GM12801 (cell line): ENCODE measurements around the gene NELFE.

Experiments used
- CTCF ChIP-seq: IDR thresholded peaks from one replicate; pipeline ENCODE4 v1.5.1; 2011; ENCODE audit warnings: control low read depth; ENCODE audit not compliant: insufficient read length; ENCODE audit errors: extremely low read depth

The NELFE gene

DNA sequence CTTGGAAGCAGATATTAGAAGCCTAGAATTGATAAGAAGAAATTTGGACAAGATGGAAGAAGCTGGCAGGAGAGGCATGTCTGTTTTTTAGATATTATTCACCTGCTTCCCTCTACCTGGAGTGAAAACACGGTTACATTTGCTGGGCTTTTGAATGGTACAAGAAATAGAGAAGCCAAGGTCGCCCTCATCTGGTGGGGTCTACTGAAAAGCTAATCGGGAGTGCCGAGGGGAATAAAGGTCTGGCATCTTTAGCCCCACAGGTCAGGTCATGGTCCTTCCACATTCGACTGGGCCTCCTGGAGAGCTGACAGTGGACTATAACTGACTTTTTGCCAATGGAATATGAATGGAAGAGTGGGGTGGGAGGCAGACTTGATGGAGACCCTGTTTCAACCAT, 35.8 kb downstream of the NELFE start:
- no peak for TF ChIP-seq CTCF

GRCh38 chr6:31920811-31921210, 38.0 kb downstream of the NELFE start:
- no peak for TF ChIP-seq CTCF

DNA sequence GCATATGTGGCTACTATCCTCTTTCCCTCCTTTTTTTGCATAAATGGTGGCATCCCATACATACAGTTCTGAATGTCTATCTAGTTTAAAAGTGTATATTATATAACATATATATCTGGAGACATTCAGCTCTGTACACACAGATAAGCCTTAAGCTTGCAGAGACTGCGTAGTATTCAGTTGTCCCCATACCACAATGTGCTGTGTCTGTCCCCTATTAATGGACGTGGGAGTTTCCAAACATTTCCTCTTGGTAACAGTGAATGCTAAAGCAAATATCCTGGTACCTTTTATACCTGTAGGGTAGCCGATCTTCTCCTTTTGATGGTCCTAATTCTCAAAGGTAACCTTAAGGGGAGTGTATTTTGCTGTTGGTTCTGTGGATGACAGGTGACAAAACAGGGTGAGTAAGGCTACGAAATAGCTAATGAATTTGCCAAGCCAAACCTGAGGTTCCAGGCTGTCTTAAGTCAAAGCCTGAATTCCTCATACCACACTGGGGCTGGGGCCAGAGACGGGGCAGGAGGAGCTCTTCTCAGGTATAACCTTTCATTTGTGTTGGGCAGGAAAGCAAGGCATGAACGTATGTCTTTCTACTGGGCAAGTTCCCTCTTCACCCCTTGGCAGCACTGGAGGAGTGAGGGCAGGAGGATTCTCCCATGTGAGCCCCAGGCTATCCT, 39.0 kb downstream of the NELFE start:
- no peak for TF ChIP-seq CTCF

GRCh38 chr6:31918069-31918720, 40.6 kb downstream of the NELFE start:
- TF ChIP-seq CTCF, result no peak

DNA sequence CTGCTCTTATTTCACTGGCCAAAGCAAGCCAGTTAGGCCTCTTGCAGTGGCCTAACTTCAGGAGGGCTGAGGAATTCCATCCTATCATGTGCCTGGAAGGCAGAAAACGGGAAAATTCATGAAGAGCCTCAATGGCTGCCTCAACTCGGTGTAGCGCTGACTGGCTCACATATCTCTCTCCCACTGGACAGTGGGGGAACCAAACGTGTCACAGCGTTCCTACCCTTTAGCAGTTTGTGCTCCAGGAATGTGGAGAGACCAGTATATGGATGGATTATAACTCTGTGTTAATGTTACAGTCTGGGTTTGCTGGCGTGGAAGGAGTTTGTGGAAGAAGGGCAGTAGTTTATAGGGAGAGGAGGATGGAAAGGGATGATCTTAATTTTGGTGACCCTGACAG, 43.0 kb downstream of the NELFE start:
- TF ChIP-seq CTCF, result no peak

DNA sequence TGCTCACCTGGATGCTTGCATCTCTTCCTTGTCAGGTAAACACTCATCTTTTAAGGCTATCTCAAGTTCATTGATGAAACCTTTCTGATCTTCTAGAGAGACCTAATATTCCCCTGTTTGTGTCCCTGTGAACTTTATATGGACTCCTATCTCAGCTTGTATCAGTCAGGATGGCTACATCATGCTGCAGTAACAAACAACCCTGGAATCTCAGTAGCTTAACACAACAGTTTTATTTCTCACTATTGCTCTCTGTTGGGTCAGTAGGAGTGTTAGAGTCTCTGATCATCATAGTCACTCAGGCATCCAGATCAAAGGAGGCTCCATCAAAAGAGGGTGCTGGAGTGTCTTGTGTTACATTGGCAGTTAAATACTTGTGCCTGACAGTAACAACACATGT, 43.4 kb downstream of the NELFE start:
- TF ChIP-seq CTCF, result no peak

DNA sequence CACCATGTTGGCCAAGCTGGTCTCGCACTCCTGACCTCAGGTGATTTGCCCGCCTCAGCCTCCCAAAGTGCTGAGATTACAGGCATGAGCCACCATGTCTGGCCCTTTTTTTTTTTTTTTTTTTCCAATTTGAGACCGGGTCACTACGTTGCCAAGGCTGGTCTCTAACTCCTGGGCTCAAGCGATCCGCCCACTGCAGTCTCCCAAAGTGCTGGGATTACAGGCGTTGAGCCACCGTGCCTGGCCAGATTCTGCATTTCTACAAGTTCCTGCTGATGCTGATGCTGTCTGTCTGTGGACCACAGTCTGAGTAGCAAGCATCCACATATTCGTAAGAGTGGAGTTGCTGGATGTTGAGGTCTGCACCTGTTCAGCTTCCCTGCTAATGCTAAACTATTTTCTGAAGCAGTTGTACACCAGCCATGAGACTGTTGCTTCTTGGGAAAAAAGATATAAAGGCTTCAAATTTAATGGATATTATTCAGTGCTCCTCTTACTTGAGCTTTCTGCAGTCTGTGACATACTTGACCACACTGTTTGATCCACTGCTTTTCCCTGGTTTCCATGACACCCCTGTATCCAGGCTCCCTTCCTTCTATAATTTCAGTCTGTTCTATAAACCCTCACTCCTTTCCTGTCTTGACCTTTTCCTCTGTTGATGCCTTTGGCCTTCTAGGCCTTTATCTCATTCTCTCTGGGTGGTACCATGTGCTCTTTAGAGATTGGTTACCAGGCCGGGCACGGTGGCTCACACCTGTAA, 46.8 kb downstream of the NELFE start:
- TF ChIP-seq CTCF, result no peak
